Small intestine (tissue), 16 donors: Measurements from ENCODE around the gene LILRA5. TPM values are rescaled to one million over a fixed set of nuclear protein-coding genes. Genes with fewer than 3 reads are reported as not detected.
"Not testable (repeated sequence)": the region's sequence is repeated elsewhere in the genome, so short reads cannot be mapped to it uniquely, and the experiment has no call there.

Source experiments
- DNase-seq, 2 donors: peaks; one replicate each; pipeline versions ENCODE4 v3.0.0 to v3.0.0-alpha.2; 2013
- FAIRE-seq: peaks from 2 replicates; lab custom pipeline; 2012; peaks lifted over from hg19 to GRCh38; lab: Jason Lieb, UNC
- H3K27ac ChIP-seq, 3 donors: one replicate each; pipeline ENCODE4 v1.5.1; 2013; ENCODE audit warnings: low read length in 2 of 3, mild to moderate bottlenecking in 2 of 3, control low read depth in 1 of 3, inconsistent platforms in 1 of 3, low read depth in 1 of 3, moderate library complexity in 1 of 3
- H3K27me3 ChIP-seq, 3 donors: one replicate each; pipeline ENCODE4 v1.6.1; 2013; ENCODE audit warnings: low read length in 3 of 3, inconsistent platforms in 1 of 3; ENCODE audit not compliant: control insufficient read depth in 3 of 3, insufficient read depth in 3 of 3
- H3K36me3 ChIP-seq, 3 donors: one replicate each; pipeline ENCODE4 v1.6.1; 2013; ENCODE audit warnings: low read length in 3 of 3, inconsistent platforms in 1 of 3, low read depth in 1 of 3, mild to moderate bottlenecking in 1 of 3, moderate library complexity in 1 of 3; ENCODE audit not compliant: control insufficient read depth in 3 of 3, insufficient read depth in 2 of 3
- H3K4me1 ChIP-seq, 3 donors: one replicate each; pipeline ENCODE4 v1.6.1; 2013; ENCODE audit warnings: low read length in 2 of 3, inconsistent platforms in 1 of 3, low read depth in 1 of 3, mild to moderate bottlenecking in 1 of 3, moderate library complexity in 1 of 3; ENCODE audit not compliant: control insufficient read depth in 3 of 3, insufficient read depth in 2 of 3
- H3K4me3 ChIP-seq, 3 donors: one replicate each; pipeline ENCODE4 v1.5.1; 2013; ENCODE audit warnings: low read length in 3 of 3, control low read depth in 1 of 3, inconsistent platforms in 1 of 3, low read depth in 1 of 3, mild to moderate bottlenecking in 1 of 3, moderate library complexity in 1 of 3
- H3K9me3 ChIP-seq, 2 donors: one replicate each; pipeline ENCODE4 v1.6.1; 2013; ENCODE audit warnings: low read depth in 1 of 2, low read length in 1 of 2; ENCODE audit not compliant: control insufficient read depth in 2 of 2, insufficient read depth in 1 of 2
- WGBS, 3 donors: extraction: QIAGEN DNeasy Blood & Tissue Kit; methylation state at CpG; one replicate each; pipeline ENCODE4 v1.1.7; 2013; 5-methylcytosine and 5-hydroxymethylcytosine counted together
- long read RNA-seq, 10 donors: transcript quantifications; one replicate each; lab custom pipeline, GENCODE V29; 2026
- polyA plus RNA-seq, 4 donors: library from polyadenylated mRNA; stranded (reverse) in 3 of 4; unstranded in 1 of 4; fragments of 200-250 nt in 3 of 4; fragments of 120-200 nt in 1 of 4; gene quantifications; one replicate each; pipeline versions ENCODE4 v1.2.1 to v1.2.3, GENCODE V29; 2013
- donor health status: healthy with polysubstance abuse.
- donor health status: control.
- donor health status: control.
- donor health status: Bipolar disorder and iron deficiency.
- donor health status: healthy.

LILRA5 gene
- 1 to 10 TPM; 1.6 to 8.2 (median 2.2) TPM for polyA plus RNA-seq
- long read RNA-seq, donor 1, partial matches to known transcripts = 0 of 5 reads
- long read RNA-seq, donor 1, other reads (novel, unspliced or antisense) = 0 of 5 reads
- long read RNA-seq, donor 2, partial matches to known transcripts = 0 of 1 reads
- long read RNA-seq, donor 2, other reads (novel, unspliced or antisense) = 0 of 1 reads
- long read RNA-seq, donor 3 = 0 reads
- long read RNA-seq, donor 4 = 0 reads
- long read RNA-seq, donor 5 = 0 reads
- long read RNA-seq, donor 6, partial matches to known transcripts = 0 of 1 reads
- long read RNA-seq, donor 6, other reads (novel, unspliced or antisense) = 0 of 1 reads
- long read RNA-seq, donor 7 = 0 reads
- long read RNA-seq, donor 8 = 0 reads
- long read RNA-seq, donor 9 = 0 reads
- long read RNA-seq, donor 10, partial matches to known transcripts = 0 of 1 reads
- long read RNA-seq, donor 10, other reads (novel, unspliced or antisense) = 0 of 1 reads

DNA sequence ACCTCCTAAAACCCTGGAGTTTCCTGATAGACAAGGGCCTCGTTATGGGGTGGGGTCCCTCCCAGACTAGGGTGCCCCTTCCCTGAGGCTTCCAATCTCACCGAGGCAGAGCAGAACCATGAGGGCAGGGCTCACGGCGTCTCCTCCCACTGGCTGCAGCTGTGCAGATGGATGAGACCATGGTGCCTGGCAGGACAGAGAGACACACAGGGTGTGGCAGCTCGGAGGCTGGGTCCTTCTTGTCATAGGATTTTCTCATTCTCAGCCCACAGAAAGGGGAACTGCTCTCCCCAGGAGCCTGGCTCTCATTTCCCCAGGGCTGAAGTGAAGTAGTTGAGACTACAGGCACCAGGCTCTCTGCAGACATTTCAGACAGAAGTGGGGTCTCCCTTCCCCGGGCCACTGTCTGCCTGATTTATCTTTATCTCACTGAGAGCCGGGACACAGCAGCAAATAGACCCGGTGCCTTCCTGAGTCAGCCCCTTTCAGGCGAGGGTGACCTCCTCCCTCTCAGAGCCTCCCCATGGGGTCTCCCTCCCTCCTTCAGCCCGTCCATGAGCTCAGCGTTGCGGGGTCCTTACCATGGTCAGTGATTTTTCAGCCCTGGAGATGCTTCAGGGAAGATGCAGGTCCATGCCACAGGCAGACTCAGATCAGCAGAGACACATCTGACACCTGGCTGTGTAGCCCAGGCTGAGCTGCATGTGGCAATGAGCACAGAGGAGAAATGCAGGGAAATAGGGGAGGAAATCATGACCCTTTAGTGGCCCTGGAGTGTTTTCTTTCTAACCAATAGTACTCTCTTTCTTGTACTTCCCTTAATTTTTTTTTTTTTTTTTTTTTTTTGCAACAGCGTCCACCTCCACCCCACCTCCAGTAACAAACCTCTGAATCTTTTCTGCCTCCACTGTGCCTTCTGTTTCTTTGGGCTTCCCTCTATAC, at the start of gene LILRA5:
Gene LILRA5, minus strand, starts transcription at position 731 of the 942 bp plus-strand sequence. Its CDS starts 147 bp downstream, at position 584.
- H3K9me3 ChIP-seq = no peaks in the 10 kb centered on the region
- H3K27me3 ChIP-seq = no peaks in the 10 kb centered on the region
- H3K36me3 ChIP-seq = no peaks in the 10 kb centered on the region
- WGBS, 3 donors = 48 to 52% (median 48%) methylated on average over 12 to 13 of the region's 13 CpGs
- FAIRE-seq (no peak), DNase-seq (no peak)
- H3K4me3 ChIP-seq = no peak within 1 kb of the TSS
- peak within 1 kb of the TSS in 1 of 3 donors; percentile 4 for H3K27ac ChIP-seq
- no peaks in the 10 kb centered on the region for H3K4me1 ChIP-seq

DNA sequence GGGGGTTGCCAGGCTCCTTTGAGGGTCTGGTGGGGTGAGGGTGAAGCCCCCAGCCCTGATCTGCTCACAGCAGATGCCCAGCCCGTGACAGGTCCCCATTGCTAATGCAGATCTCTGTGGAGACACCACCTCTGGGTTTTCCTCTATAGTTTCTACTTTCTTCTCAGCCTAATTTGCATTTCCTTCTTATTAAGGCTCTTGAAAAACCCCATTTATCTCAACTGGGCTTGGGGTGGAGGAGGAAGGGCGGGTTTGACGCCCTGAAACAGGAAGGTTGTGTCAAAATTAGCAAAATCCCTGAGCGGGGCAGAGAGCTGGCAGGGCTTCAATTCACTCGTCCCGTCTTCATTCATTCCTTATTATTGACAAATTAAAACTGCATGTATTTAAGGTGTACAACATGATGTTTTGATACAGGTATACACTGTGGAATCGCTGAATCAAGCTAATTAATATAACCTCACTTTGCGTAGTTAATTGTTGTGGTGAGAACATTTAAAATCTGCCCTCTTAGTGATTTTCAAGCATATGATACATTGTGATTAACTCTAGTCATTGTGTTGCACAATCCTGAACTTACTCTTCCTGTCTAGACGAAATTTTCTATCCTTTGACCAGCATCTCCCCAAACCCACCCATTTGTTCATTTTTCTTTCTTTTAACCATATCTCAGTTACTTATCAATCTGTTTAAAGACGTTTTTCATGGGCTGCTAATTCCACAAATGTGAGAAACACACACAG, 48.9 kb upstream of the LILRA5 start:
- WGBS, 3 donors = 19 to 38% (median 31%) methylated on average over 4 to 5 of the region's 10 CpGs
- H3K9me3 ChIP-seq, FAIRE-seq, DNase-seq, H3K27ac ChIP-seq, H3K27me3 ChIP-seq, H3K4me1 ChIP-seq, H3K36me3 ChIP-seq, H3K4me3 ChIP-seq: not testable (repeated sequence)

DNA sequence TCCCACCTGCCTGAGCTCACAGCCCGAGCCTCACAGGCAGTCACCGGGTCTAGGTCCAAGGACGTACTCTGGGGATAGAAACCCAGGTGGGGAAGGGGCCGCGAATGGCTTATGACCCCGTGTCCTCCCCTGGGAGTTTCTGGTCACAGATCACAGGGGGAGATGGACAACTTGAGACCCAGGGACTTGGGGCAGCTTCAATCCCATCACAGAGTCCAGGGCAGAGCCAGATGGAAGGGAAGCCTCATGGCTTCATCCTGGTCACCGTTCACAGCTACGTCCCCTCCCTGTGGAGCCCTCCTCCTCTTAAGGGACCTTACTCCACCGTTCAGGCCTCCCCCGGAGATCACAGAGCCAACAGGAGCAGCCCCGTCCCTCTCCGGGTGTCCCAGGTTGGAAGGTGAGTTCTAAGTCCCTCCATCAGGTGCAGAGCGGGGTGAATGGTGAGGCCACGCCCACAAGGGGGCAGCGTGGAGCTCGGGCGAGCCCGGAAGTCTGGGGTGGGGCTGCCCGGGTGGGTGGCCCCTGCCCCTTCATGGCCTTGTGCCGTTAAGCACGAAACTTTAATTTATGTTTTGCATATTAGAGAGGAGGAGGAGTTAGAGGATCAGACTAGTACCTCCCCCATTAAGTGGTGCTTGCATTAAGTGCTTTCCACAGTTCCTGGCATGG, 46.3 kb upstream of the LILRA5 start:
- DNase-seq, FAIRE-seq: not testable (repeated sequence)
- WGBS, 3 donors = 15 to 23% (median 16%) methylated on average over 12 to 15 of the region's 21 CpGs

DNA sequence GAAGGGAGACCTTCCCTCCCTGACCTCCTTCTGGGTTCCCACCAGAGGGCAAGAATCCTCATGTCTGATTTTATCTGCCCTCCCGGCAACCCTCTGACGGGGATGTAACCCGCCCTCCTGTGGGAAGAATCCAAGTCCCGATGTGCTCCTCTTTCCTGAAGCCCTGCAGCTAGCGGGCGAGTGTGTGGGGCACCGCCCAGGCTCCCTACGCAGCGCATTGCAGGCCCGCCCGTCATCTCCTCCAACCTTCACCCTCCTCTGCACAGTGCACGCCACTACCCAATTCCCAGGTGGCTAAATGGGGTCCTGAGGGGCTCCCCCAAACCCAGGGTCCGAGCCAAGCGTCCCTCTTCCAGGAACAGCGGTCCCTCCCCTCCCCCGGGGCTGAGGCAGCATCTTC, 44.4 kb upstream of the LILRA5 start:
- no peak for FAIRE-seq
- WGBS, 3 donors = 72 to 85% (median 78%) methylated on average over 12 to 16 of the region's 16 CpGs

More for the DNA sequence above, 46.3 kb upstream of the LILRA5 start:
- not testable (repeated sequence) for H3K27ac ChIP-seq, H3K4me1 ChIP-seq, H3K27me3 ChIP-seq, H3K4me3 ChIP-seq, H3K9me3 ChIP-seq, H3K36me3 ChIP-seq

GRCh38 chr19:54356444-54357056, 43.6 kb upstream of the LILRA5 start:
- WGBS, 3 donors = 72 to 88% (median 74%) methylated on average over 12 of the region's 12 CpGs
- Histone ChIP-seq H3K27ac (no peak overlapping the region), H3K36me3 (no peaks in the 10 kb centered on the region), H3K4me1 (no peaks in the 10 kb centered on the region), H3K4me3 (no peak overlapping the region), H3K9me3 (no peaks in the 10 kb centered on the region), H3K27me3 (no peaks in the 10 kb centered on the region)
- FAIRE-seq (no peak), DNase-seq (no peak)

More for the DNA sequence above, 44.4 kb upstream of the LILRA5 start:
- Histone ChIP-seq H3K4me1 (no peaks in the 10 kb centered on the region), H3K9me3 (no peaks in the 10 kb centered on the region), H3K4me3 (no peak overlapping the region), H3K27me3 (no peaks in the 10 kb centered on the region), H3K27ac (no peak overlapping the region), H3K36me3 (no peaks in the 10 kb centered on the region)
- no peak for DNase-seq

DNA sequence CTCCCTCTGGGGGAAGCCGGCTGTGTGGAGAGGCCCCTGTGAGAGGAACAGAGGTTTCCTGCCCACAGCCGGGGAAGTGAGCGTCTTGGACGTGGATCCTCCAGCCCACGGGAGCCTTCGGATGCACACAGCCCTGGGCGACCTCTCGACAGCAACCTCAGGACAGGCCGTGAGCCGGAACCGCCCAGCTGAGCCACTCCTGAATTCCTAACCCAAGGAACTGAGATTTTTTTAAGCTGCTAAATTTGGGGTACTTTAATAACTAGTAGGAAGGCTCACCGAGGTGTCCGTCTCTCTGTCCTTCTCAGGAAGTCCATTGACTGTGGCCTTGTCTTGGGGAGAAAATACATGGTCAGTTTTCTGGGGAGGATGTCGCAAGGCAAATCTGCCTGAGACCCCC, 42.7 kb upstream of the LILRA5 start:
- Histone ChIP-seq H3K4me3 (no peak overlapping the region), H3K27me3 (no peaks in the 10 kb centered on the region), H3K9me3 (no peaks in the 10 kb centered on the region), H3K27ac (no peak overlapping the region), H3K4me1 (no peaks in the 10 kb centered on the region), H3K36me3 (no peaks in the 10 kb centered on the region)
- no peak for FAIRE-seq
- DNase-seq = no peak
- 76 to 86% (median 79%) methylated on average over 14 of the region's 14 CpGs for WGBS, 3 donors

DNA sequence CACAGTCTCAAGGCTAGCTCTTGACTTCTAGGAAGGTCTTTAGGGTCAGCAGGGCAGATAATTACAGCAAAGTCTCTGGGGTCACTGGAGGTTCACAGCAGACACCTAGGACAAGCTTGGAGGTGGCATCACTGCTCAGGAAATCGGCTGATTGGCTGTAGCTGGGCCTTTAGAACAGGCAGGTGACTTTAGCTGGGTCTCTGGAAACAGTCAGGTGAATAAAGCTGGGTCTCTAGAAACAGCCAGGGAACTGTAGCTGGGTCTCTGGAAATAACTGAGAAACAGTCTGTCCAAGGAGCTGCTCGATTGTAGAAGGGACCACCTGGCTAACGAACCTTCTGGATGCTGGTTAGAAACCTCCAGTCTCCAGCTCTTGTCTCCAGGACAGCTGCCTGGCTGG, 41.8 kb upstream of the LILRA5 start:
- no peak for DNase-seq
- WGBS, 3 donors = 36 to 62% (median 52%) methylated on average over 3 of the region's 3 CpGs
- H3K27me3 ChIP-seq = no peaks in the 10 kb centered on the region
- H3K9me3 ChIP-seq = no peaks in the 10 kb centered on the region
- no peak overlapping the region for H3K4me3 ChIP-seq
- no peaks in the 10 kb centered on the region for H3K36me3 ChIP-seq
- H3K27ac ChIP-seq = no peak overlapping the region
- no peaks in the 10 kb centered on the region for H3K4me1 ChIP-seq
- no peak for FAIRE-seq
